ENCODE results near the gene CAMK4.
A peak's percentile ranks its signal among the peaks of the same experiment; 100 is the strongest.

CAMK4 gene

DNA sequence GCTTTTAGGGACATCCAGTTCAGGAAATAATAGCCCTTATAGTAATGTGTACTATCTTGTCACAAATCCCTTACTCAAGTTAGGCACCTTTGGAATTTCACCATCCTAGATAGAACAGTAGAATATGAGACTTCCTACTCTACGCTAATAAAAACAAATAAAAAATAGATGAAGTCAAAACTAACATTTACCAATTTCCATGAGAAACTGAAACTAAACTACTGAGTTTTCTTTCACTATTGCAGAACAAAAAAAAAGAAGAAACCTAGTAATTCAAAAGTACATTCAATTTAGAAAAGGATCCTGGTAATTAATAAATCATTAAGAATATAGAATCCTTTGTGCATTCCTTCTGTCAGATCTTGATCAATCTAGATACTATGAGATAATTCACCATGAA is 274.2 kb downstream of the CAMK4 start:
- DNase-seq = no peak
- Histone ChIP-seq H3K27me3 (no peaks in the 10 kb centered on the region), H3K4me3 (ENCODE audit: low read depth, low read length) (no peak overlapping the region), H3K9me3 (no peaks in the 10 kb centered on the region), H3K36me3 (peaks cover 63% of the 10 kb centered on the region), H3K4me1 (peaks cover 27% of the 10 kb centered on the region)
- TF ChIP-seq, protein P1, sequence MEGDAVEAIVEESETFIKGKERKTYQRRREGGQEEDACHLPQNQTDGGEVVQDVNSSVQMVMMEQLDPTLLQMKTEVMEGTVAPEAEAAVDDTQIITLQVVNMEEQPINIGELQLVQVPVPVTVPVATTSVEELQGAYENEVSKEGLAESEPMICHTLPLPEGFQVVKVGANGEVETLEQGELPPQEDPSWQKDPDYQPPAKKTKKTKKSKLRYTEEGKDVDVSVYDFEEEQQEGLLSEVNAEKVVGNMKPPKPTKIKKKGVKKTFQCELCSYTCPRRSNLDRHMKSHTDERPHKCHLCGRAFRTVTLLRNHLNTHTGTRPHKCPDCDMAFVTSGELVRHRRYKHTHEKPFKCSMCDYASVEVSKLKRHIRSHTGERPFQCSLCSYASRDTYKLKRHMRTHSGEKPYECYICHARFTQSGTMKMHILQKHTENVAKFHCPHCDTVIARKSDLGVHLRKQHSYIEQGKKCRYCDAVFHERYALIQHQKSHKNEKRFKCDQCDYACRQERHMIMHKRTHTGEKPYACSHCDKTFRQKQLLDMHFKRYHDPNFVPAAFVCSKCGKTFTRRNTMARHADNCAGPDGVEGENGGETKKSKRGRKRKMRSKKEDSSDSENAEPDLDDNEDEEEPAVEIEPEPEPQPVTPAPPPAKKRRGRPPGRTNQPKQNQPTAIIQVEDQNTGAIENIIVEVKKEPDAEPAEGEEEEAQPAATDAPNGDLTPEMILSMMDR (IDR thresholded peaks at IDR 0.05; ENCODE audit: low read depth, low read length) = no peak

GRCh38 chr5:111502956-111503355 is 278.8 kb downstream of the CAMK4 start:
- H3K27me3 ChIP-seq = no peaks in the 10 kb centered on the region
- no peak overlapping the region for H3K4me3 ChIP-seq (ENCODE audit: low read depth, low read length)
- peaks cover 74% of the 10 kb centered on the region for H3K36me3 ChIP-seq
- H3K9me3 ChIP-seq = no peaks in the 10 kb centered on the region
- no peak for DNase-seq
- TF ChIP-seq, protein P1 (IDR thresholded peaks at IDR 0.05; ENCODE audit: low read depth, low read length) = no peak
- H3K4me1 ChIP-seq = peaks cover 15% of the 10 kb centered on the region

GRCh38 chr5:111505096-111505495 is 280.9 kb downstream of the CAMK4 start:
- H3K9me3 ChIP-seq = no peaks in the 10 kb centered on the region
- peaks cover 15% of the 10 kb centered on the region for H3K4me1 ChIP-seq
- H3K36me3 ChIP-seq = peaks cover 56% of the 10 kb centered on the region
- H3K27me3 ChIP-seq = no peaks in the 10 kb centered on the region
- DNase-seq = no peak
- no peak overlapping the region for H3K4me3 ChIP-seq (ENCODE audit: low read depth, low read length)
- TF ChIP-seq, protein P1 (IDR thresholded peaks at IDR 0.05; ENCODE audit: low read depth, low read length) = no peak

DNA sequence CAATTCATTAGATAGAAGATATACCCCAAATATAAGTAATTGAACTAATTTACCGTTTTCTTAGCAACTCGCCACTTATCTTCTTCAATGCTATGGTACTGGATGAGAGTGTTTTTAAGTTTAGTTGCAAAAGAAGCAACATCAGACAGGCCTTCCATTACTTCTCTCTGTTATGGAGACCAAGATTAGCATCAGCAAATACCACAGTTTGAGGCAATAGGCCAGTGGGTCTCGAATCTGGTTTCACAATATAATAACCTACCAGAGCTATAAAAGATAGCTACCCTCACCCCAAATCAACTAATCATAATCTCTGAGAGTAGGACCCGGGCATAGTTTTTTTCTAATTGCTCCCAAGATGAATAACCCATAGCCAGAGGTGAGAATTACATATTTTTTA is 283.1 kb downstream of the CAMK4 start:
- no peak for DNase-seq

GRCh38 chr5:111509119-111509518 is 284.9 kb downstream of the CAMK4 start:
- no peak for DNase-seq
- Histone ChIP-seq H3K36me3 (peaks cover 26% of the 10 kb centered on the region), H3K4me1 (peaks cover 15% of the 10 kb centered on the region), H3K9me3 (no peaks in the 10 kb centered on the region), H3K27me3 (no peaks in the 10 kb centered on the region), H3K4me3 (ENCODE audit: low read depth, low read length) (peak overlapping the region; percentile 88)
- TF ChIP-seq, protein P1 (IDR thresholded peaks at IDR 0.05; ENCODE audit: low read depth, low read length) = no peak

More for the DNA sequence above, 283.1 kb downstream of the CAMK4 start:
- TF ChIP-seq, protein P1 (IDR thresholded peaks at IDR 0.05; ENCODE audit: low read depth, low read length) = no peak
- Histone ChIP-seq H3K4me3 (ENCODE audit: low read depth, low read length) (peak overlapping the region; percentile 88), H3K9me3 (no peaks in the 10 kb centered on the region), H3K4me1 (peaks cover 15% of the 10 kb centered on the region), H3K27me3 (no peaks in the 10 kb centered on the region), H3K36me3 (peaks cover 35% of the 10 kb centered on the region)

DNA sequence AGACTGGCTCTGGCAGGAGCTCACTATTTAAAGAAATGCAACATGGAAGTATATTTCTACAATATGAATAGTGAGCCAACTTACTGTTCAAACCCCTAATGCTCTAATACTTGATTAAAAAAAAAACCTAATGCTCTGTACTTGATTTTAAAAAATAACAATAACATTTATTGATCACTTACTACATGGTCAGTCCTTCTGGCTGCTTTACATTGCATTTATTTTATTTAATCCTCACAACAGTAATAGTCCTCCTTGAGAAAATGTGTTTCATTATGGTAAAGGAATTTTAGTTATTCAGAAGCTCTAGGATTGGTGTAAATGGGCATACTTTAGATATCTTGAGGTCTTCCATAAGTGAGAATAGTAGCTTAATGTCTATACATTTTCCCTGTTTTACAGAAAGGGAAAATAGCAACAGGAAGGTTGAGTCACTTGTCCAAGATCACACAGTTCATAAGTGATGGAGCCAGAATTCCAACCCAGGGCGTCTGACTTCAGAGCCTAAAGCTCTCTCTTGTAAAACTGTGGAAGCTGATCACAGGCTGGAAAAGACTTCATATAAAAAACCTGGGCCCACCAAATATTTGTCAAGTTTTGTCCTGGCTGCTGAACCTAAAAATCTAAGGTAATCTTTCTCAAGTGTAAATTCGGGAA is 287.1 kb downstream of the CAMK4 start:
- no peak for DNase-seq
- H3K27me3 ChIP-seq = no peaks in the 10 kb centered on the region
- H3K36me3 ChIP-seq = peaks cover 9% of the 10 kb centered on the region
- peak overlapping the region; percentile 88 for H3K4me3 ChIP-seq (ENCODE audit: low read depth, low read length)
- H3K9me3 ChIP-seq = no peaks in the 10 kb centered on the region
- TF ChIP-seq, protein P1 (IDR thresholded peaks at IDR 0.05; ENCODE audit: low read depth, low read length) = no peak
- peaks cover 17% of the 10 kb centered on the region for H3K4me1 ChIP-seq

All from BE2C (cell line).